ENCODE measurements around the gene CFAP99. TPM values are rescaled to one million over a fixed set of nuclear protein-coding genes. Genes with fewer than 3 reads are reported as not detected.

Gene CFAP99
- total and polyA plus RNA-seq, 2 of the 8 experiments (the other 6 are each of a cell fraction or from before 2014, with no cell fraction given), result not detected

DNA sequence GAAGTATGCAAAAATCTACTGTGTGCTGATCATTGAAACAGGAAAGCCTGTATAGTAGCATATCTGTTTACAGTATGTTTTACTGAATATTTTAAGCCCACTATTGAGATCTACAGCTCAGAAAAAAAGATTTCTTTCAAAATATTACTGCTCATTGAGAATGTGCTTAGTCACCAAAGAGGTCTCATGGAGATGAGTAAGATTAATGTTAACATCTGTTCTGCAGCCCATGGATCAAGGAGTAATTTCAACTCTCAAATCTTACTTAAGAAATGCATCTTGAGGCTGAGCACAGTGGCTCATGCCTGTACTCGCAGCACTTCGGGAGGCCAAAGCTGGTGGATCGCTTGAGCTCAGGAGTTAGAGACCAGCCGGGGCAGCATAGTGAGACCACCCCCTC, 53.4 kb downstream of the CFAP99 start:
- H3K23me2 ChIP-seq (ENCODE audit: low read depth, low read length), result peaks cover 11% of the 10 kb centered on the region
- H2BK120ac ChIP-seq (replicated peaks; ENCODE audit: low read depth, low read length), result no peak overlapping the region
- POLR2A ChIA-PET (ENCODE audit: partially characterized antibody), result interaction anchor here (1.2 to 1.8 kb wide), 4 partner anchors 12 to 21 kb away, joined by 3 to 10 read pairs (median 5); no protein-coding TSS in a partner anchor
- no peaks in the 10 kb centered on the region; the same call in 1 of the 2 replicates for H3K79me1 ChIP-seq (ENCODE audit: low read depth, low read length)
- peaks cover 0 to 27% (median 10%) of the 10 kb centered on the region in 4 experiments; a peak in 5 of 8 replicates for H3K36me3 ChIP-seq (ENCODE audit: control insufficient read depth in 2 of 4, insufficient read depth in 4 of 4, low read length in 3 of 4)
- FAIRE-seq (no peak), DNase-seq (ENCODE audit: low read depth in 1 of 2, low spot score in 2 of 2) (no peak)
- no peak overlapping the region for H3K14ac ChIP-seq (ENCODE audit: insufficient read length)
- H2BK12ac ChIP-seq (ENCODE audit: low read depth, low read length), result no peak overlapping the region
- H3K4ac ChIP-seq (replicated peaks; ENCODE audit: insufficient read length, low read depth, low read length), result no peak overlapping the region
- H3K79me2 ChIP-seq (ENCODE audit: control insufficient read depth in 1 of 2, insufficient read depth in 2 of 2, low read length in 2 of 2), result peaks cover 63 to 91% of the 10 kb centered on the region in 2 experiments
- WGBS, 2 experiments (ENCODE audit: extremely low coverage in 1 of 2, insufficient coverage in 1 of 2, insufficient read length in 1 of 2, insufficient replicate concordance in 2 of 2, low coverage in 1 of 2, low lambda C conversion rate in 2 of 2, missing lambda C conversion rate in 1 of 2), result 94% methylated on average over 4 of the region's 4 CpGs; no CpG with 5 or more reads in 1 of the 2 experiments
- H4K91ac ChIP-seq (replicated peaks; ENCODE audit: insufficient read length, low read length), result no peak overlapping the region
- no peak overlapping the region for H3K27ac ChIP-seq (ENCODE audit: low read depth, low read length)
- H3K9me3 ChIP-seq (ENCODE audit: insufficient read depth in 2 of 2, low read depth in 1 of 2, low read length in 1 of 2), result no peaks in the 10 kb centered on the region
- no peak overlapping the region for H2AK5ac ChIP-seq (ENCODE audit: low read depth, low read length)
- H3K4me3 ChIP-seq (ENCODE audit: extremely low read depth in 1 of 4, insufficient read depth in 2 of 4, low read depth in 3 of 4, low read length in 4 of 4), result no peak overlapping the region
- no peaks in the 10 kb centered on the region for H3K27me3 ChIP-seq (replicated peaks in 1 of 4; ENCODE audit: control insufficient read depth in 3 of 4, extremely low read depth in 1 of 4, insufficient read depth in 3 of 4, low read length in 3 of 4)
- no peak overlapping the region for H4K8ac ChIP-seq (ENCODE audit: extremely low read depth, insufficient read depth, low read length)
- no peak overlapping the region for H2BK5ac ChIP-seq (ENCODE audit: low read depth, low read length)
- H3K9ac ChIP-seq (replicated peaks in 1 of 4; ENCODE audit: extremely low read depth in 1 of 4, low read depth in 3 of 4, low read length in 3 of 4), result no peak overlapping the region
- H3K18ac ChIP-seq (ENCODE audit: extremely low read depth, low read length), result no peak overlapping the region
- no peak overlapping the region for H2BK20ac ChIP-seq (ENCODE audit: low read length)
- H3K4me1 ChIP-seq (replicated peaks in 1 of 4; ENCODE audit: control insufficient read depth in 3 of 4, insufficient read depth in 4 of 4, low read length in 3 of 4), result peaks cover 0 to 6% (median under 1%) of the 10 kb centered on the region in 4 experiments; a peak in 3 of 7 replicates
- peaks cover 8 to 28% of the 10 kb centered on the region in 2 experiments for H4K20me1 ChIP-seq (replicated peaks in 1 of 2; ENCODE audit: control insufficient read depth in 1 of 2, insufficient read depth in 2 of 2, low read length in 2 of 2)
- no peak overlapping the region for H2BK15ac ChIP-seq (ENCODE audit: low read length)
- no peak overlapping the region for H3K4me2 ChIP-seq (ENCODE audit: insufficient read depth in 1 of 2, low read depth in 2 of 2, low read length in 2 of 2)
- no peak overlapping the region for H3K56ac ChIP-seq (replicated peaks; ENCODE audit: insufficient read length, low read depth, low read length)
- no peak overlapping the region for H2AFZ ChIP-seq (ENCODE audit: low read length)
- CTCF ChIA-PET (ENCODE audit: partially characterized antibody), result no interaction called here
- H4K5ac ChIP-seq (ENCODE audit: insufficient read length, low read depth, low read length), result no peak overlapping the region
- no peak overlapping the region for H3K23ac ChIP-seq (ENCODE audit: insufficient read length)
- TF ChIP-seq CHD1 (IDR thresholded peaks at IDR 0.05; ENCODE audit: low read depth, low read length) (no peak), TAF1 (IDR thresholded peaks at IDR 0.05; ENCODE audit: low read depth, low read length) (no peak), EZH2 (IDR thresholded peaks at IDR 0.05; ENCODE audit: low read depth, low read length, severe bottlenecking) (no peak), CHD2 (IDR thresholded peaks at IDR 0.05; ENCODE audit: low read length) (no peak), EP300 (IDR thresholded peaks at IDR 0.05; ENCODE audit: borderline replicate concordance in 1 of 2, low read depth in 2 of 2, low read length in 2 of 2) (no peak), JUND (IDR thresholded peaks at IDR 0.05; ENCODE audit: low read length) (no peak), KDM1A (IDR thresholded peaks at IDR 0.05; ENCODE audit: borderline replicate concordance, low read length) (no peak), CTBP2 (IDR thresholded peaks at IDR 0.05; ENCODE audit: borderline replicate concordance, insufficient read depth, insufficient read length, low read length) (no peak), RFX5 (IDR thresholded peaks at IDR 0.05; ENCODE audit: borderline replicate concordance, low read depth, low read length) (no peak), YY1 (IDR thresholded peaks at IDR 0.05; ENCODE audit: low read depth, low read length) (no peak)

Measured in H1 (cell line).